ENCODE measurements around the gene CLCNKB.

- no peak for TF ChIP-seq CTCF (IDR thresholded peaks at IDR 0.05)
- TF ChIP-seq, protein P1, sequence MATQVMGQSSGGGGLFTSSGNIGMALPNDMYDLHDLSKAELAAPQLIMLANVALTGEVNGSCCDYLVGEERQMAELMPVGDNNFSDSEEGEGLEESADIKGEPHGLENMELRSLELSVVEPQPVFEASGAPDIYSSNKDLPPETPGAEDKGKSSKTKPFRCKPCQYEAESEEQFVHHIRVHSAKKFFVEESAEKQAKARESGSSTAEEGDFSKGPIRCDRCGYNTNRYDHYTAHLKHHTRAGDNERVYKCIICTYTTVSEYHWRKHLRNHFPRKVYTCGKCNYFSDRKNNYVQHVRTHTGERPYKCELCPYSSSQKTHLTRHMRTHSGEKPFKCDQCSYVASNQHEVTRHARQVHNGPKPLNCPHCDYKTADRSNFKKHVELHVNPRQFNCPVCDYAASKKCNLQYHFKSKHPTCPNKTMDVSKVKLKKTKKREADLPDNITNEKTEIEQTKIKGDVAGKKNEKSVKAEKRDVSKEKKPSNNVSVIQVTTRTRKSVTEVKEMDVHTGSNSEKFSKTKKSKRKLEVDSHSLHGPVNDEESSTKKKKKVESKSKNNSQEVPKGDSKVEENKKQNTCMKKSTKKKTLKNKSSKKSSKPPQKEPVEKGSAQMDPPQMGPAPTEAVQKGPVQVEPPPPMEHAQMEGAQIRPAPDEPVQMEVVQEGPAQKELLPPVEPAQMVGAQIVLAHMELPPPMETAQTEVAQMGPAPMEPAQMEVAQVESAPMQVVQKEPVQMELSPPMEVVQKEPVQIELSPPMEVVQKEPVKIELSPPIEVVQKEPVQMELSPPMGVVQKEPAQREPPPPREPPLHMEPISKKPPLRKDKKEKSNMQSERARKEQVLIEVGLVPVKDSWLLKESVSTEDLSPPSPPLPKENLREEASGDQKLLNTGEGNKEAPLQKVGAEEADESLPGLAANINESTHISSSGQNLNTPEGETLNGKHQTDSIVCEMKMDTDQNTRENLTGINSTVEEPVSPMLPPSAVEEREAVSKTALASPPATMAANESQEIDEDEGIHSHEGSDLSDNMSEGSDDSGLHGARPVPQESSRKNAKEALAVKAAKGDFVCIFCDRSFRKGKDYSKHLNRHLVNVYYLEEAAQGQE (IDR thresholded peaks at IDR 0.05; ENCODE audit: insufficient read depth in 1 of 2, low read depth in 2 of 2, low read length in 1 of 2), result no peak
Observed at GRCh38 chr1:16088996-16089395, 45.4 kb downstream of the CLCNKB start.
